H1 (cell line): Measurements from ENCODE around the gene KLHL2. TPM values are rescaled to one million over a fixed set of nuclear protein-coding genes. Genes with fewer than 3 reads are reported as not detected.

Source experiments
- polyA plus RNA-seq, 7 experiments: library from polyadenylated mRNA; depleted of rRNA in 3 of 7; stranded (reverse) in 5 of 7; unstranded in 2 of 7; fragments of >200 nt in 5 of 7; fragments of 200-250 nt in 2 of 7; gene quantifications; 1 replicate in 5 of 7; 2 replicates in 1 of 7; 4 replicates in 1 of 7; pipeline versions ENCODE4 v1.2.1 to v1.2.3, GENCODE V29; 2011 to 2013; ENCODE audit warnings: missing spikeins in 2 of 7, mixed read lengths in 2 of 7
- total RNA-seq: library from RNA; stranded (reverse); fragmentation: NEBNext Ultra II Directional; extraction: Animal tissue kit (Norgen Biotek cat#: 25700); gene quantifications from 2 replicates; pipeline ENCODE4 v1.2.1, GENCODE V29; 2021
- TF ChIP-seq, protein P1 (sequence below), 3 experiments: IDR thresholded peaks; 1 replicate in 2 of 3; 2 replicates in 1 of 3; pipeline versions ENCODE4 v1.5.1 to v1.6.1; 2011; ENCODE audit warnings: low read length in 3 of 3, mild to moderate bottlenecking in 3 of 3, inconsistent platforms in 2 of 3, low read depth in 1 of 3, moderate library complexity in 1 of 3; ENCODE audit not compliant: insufficient read depth in 1 of 3; ENCODE audit errors: control extremely low read depth in 1 of 3

The KLHL2 gene
- total and polyA plus RNA-seq, 2 of the 8 experiments (the other 6 are each of a cell fraction or from before 2014, with no cell fraction given), result 5.2 to 12.0 TPM

DNA sequence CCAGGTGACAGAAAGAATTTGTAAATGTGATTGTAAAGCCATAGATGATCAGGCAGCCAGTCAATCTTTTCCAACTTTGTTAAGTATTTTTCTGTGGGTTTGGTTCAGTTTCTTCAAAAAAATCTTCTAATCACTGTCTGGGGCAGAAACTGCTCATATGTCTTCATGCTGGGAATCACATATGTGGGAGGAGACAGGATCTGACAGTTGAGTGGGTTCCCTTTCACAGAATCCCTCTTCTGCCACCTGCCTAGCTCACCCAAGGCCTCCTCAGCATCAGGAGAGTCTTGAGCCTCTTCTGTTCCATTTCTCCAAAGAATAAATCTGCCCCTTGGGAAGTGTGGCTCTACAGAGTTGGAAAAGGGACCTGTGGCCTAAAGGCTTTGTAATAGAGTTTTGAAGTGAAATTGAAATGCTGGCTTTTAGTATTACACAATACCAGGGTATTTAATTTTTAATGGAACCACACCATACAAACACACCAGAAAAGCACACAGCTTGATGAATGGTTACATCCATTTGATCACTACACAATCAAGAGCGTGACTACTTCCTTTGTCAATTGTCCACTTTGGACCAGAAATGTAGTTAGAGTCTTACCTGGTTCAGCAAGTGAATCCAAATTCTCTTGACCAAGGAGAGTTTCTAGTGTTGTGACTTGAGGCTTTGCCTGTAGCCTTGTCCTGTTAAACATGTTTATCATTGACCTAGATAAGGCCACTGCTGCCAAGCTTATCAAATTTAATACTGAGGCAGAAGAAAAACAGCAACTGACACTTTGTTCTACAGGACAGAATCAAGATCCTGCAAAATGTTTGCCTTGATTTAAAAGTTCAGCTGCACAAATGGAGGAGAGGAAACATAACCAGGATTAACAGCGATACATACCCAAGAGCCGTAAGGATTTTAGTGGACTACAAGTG, 140.5 kb downstream of the KLHL2 start (continued):
- TF ChIP-seq, protein P1, sequence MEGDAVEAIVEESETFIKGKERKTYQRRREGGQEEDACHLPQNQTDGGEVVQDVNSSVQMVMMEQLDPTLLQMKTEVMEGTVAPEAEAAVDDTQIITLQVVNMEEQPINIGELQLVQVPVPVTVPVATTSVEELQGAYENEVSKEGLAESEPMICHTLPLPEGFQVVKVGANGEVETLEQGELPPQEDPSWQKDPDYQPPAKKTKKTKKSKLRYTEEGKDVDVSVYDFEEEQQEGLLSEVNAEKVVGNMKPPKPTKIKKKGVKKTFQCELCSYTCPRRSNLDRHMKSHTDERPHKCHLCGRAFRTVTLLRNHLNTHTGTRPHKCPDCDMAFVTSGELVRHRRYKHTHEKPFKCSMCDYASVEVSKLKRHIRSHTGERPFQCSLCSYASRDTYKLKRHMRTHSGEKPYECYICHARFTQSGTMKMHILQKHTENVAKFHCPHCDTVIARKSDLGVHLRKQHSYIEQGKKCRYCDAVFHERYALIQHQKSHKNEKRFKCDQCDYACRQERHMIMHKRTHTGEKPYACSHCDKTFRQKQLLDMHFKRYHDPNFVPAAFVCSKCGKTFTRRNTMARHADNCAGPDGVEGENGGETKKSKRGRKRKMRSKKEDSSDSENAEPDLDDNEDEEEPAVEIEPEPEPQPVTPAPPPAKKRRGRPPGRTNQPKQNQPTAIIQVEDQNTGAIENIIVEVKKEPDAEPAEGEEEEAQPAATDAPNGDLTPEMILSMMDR (IDR thresholded peaks at IDR 0.05; ENCODE audit: control extremely low read depth in 1 of 3, insufficient read depth in 1 of 3, low read depth in 1 of 3, low read length in 3 of 3), result no peak
